HCT116 (cell line): ENCODE data around the gene PHF14.

Source experiments
- CTCF ChIP-seq, 3 experiments: fragments of 200-600 bp in 1 of 3; sonication (generic) in 1 of 3; IDR thresholded peaks in 2 of 3; conservative IDR thresholded peaks in 1 of 3; 2 replicates each; pipeline ENCODE4 v1.5.1; 2012 to 2017; ENCODE audit warnings: low read depth in 2 of 3, low read length in 2 of 3, antibody characterized with exemption in 1 of 3, borderline replicate concordance in 1 of 3, control low read depth in 1 of 3, mild to moderate bottlenecking in 1 of 3, mixed read lengths in 1 of 3, mixed run types in 1 of 3, moderate library complexity in 1 of 3; ENCODE audit not compliant: insufficient read depth in 1 of 3
- EZH2 ChIP-seq: fragments of 200-600 bp; sonication (generic); IDR thresholded peaks from 2 replicates; pipeline ENCODE4 v1.6.1; 2017; ENCODE audit warnings: antibody characterized with exemption, mixed run types
- POLR2A ChIP-seq: IDR thresholded peaks from 2 replicates; pipeline ENCODE4 v1.7.0; 2011; ENCODE audit warnings: borderline replicate concordance; ENCODE audit not compliant: insufficient read depth, insufficient read length; ENCODE audit errors: extremely low read depth
- POLR2AphosphoS5 ChIP-seq: IDR thresholded peaks from 2 replicates; pipeline ENCODE4 v1.6.1; 2011; ENCODE audit warnings: mild to moderate bottlenecking, low read depth, low read length, moderate library complexity

DNA sequence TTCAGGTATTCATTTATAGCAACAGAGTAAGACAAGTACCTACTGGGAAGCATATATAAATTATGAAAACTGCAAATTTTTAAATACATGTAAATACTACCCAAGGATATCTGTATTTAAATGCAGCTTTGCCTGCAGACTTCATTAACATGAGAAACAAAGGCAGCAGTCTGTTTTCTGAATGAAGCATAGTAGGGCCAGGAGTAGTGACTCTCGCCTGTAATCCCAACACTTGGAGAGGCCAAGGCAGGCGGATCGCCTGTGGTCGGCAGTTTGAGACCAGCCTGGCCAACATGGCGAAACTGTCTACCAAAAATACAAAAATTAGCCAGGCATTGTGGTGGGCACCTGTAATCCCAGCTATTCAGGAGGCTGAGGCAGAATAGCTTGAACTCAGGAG is 42.5 kb upstream of the PHF14 start:
- TF ChIP-seq POLR2A (no peak), POLR2AphosphoS5 (no peak), EZH2 (no peak), CTCF (IDR thresholded peaks at IDR 0.05 in 2 of 3, conservative IDR thresholded peaks at IDR 0.05 in 1 of 3; ENCODE audit: borderline replicate concordance in 1 of 3, insufficient read depth in 1 of 3, low read depth in 2 of 3, low read length in 2 of 3) (no peak)
